K562 (cell line): ENCODE results near the gene PCK1. TPM values are rescaled to one million over a fixed set of nuclear protein-coding genes. Genes with fewer than 3 reads are reported as not detected.

ENCODE experiments used
- ATAC-seq: fragments of 200-7000 bp; cut with Tn5 transposase; 3 replicates; pipeline ENCODE4 v1.9.1; 2020; ENCODE audit warnings: moderate library complexity
- BruUV-seq: library from RNA; stranded (reverse); fragments of 400-500 nt; replicated peaks from 2 replicates; lab custom pipeline; 2021; lab: Mats Ljungman, UMichigan
- CTCF ChIA-PET: fragments of 300-600 bp; formaldehyde crosslinking; extraction: SDS; loops from one replicate; lab custom pipeline; 2021; ENCODE audit warnings: low intra/inter-chr PET ratio; lab: Yijun Ruan, JAX
- POLR2A ChIA-PET: fragments of 300-600, 350-650 bp; sonication (Branson Sonifier 250); formaldehyde crosslinking; extraction: SDS; loops from one replicate; lab custom pipeline; 2021; ENCODE audit warnings: antibody characterized with exemption, inconsistent platforms; lab: Yijun Ruan, JAX
- DNase-seq, 4 experiments: peaks; one replicate each; pipeline versions ENCODE4 v3.0.0 to v3.0.0-alpha.2; 2011 to 2018; ENCODE audit warnings: low spot score in 3 of 4, mixed read lengths in 3 of 4; ENCODE audit errors: extremely low read depth in 1 of 4
- FAIRE-seq: peaks from 2 replicates; lab custom pipeline; 2011; peaks lifted over from hg19 to GRCh38; lab: Jason Lieb, UNC
- H2AFZ ChIP-seq: 2 replicates; pipeline ENCODE4 v1.6.0; 2011; ENCODE audit warnings: low read depth, low read length, control low read depth, inconsistent platforms
- H3K27ac ChIP-seq: fragments of 200-600 bp; 3 replicates; pipeline ENCODE4 v1.8.0; 2011; ENCODE audit warnings: low read depth, mild to moderate bottlenecking, control low read depth, inconsistent platforms, low read length, moderate library complexity, mixed read lengths; ENCODE audit errors: extremely low read depth
- H3K27me3 ChIP-seq, 2 experiments: fragments of 300-600 bp in 1 of 2; 2 replicates in 1 of 2; 3 replicates in 1 of 2; pipeline versions ENCODE4 v1.6.0 to v1.8.0; 2011; ENCODE audit warnings: inconsistent platforms in 2 of 2, low read length in 2 of 2, mild to moderate bottlenecking in 1 of 2, mixed read lengths in 1 of 2, moderate library complexity in 1 of 2; ENCODE audit not compliant: control insufficient read depth in 2 of 2, insufficient read depth in 2 of 2
- H3K36me3 ChIP-seq: fragments of 300-600 bp; 3 replicates; pipeline ENCODE4 v1.8.0; 2011; ENCODE audit warnings: mild to moderate bottlenecking, low read length, inconsistent platforms; ENCODE audit not compliant: control insufficient read depth, insufficient read depth
- H3K4me1 ChIP-seq, 2 experiments: fragments of 200-600 bp in 1 of 2; replicated peaks in 1 of 2; 2 replicates in 1 of 2; 3 replicates in 1 of 2; pipeline versions ENCODE4 v1.5.1 to v1.8.0; 2011; ENCODE audit warnings: inconsistent platforms in 2 of 2, low read length in 2 of 2, mild to moderate bottlenecking in 1 of 2, mixed read lengths in 1 of 2, moderate library complexity in 1 of 2; ENCODE audit not compliant: control insufficient read depth in 2 of 2, insufficient read depth in 2 of 2
- H3K4me2 ChIP-seq: 2 replicates; pipeline ENCODE4 v1.6.1; 2011; ENCODE audit warnings: low read length, control low read depth, inconsistent platforms, mixed read lengths; ENCODE audit not compliant: insufficient read depth
- H3K4me3 ChIP-seq: fragments of 200-600 bp; sonication (generic), shearing (Covaris generic); 2 replicates; pipeline ENCODE4 v1.5.1; 2016; ENCODE audit warnings: control low read depth, inconsistent platforms
- H3K79me2 ChIP-seq: fragments of 200-600 bp; 3 replicates; pipeline ENCODE4 v1.8.0; 2011; ENCODE audit warnings: low read length, inconsistent platforms; ENCODE audit not compliant: control insufficient read depth, insufficient read depth
- H3K9ac ChIP-seq, 2 experiments: 2 replicates each; pipeline versions ENCODE4 v1.6.0 to v1.6.1; 2011; ENCODE audit warnings: low read depth in 2 of 2, low read length in 2 of 2, control low read depth in 1 of 2, inconsistent platforms in 1 of 2, mild to moderate bottlenecking in 1 of 2, mixed read lengths in 1 of 2; ENCODE audit not compliant: insufficient read depth in 1 of 2
- H3K9me1 ChIP-seq: one replicate; pipeline ENCODE4 v1.6.0; 2011; ENCODE audit warnings: inconsistent platforms, mild to moderate bottlenecking, low read length, moderate library complexity; ENCODE audit not compliant: control insufficient read depth, insufficient read depth
- H3K9me3 ChIP-seq: replicated peaks from 2 replicates; pipeline ENCODE4 v1.5.1; 2011; ENCODE audit warnings: low read depth, low read length, inconsistent platforms; ENCODE audit not compliant: control insufficient read depth, insufficient read depth
- H4K20me1 ChIP-seq: replicated peaks from 2 replicates; pipeline ENCODE4 v1.6.1; 2011; ENCODE audit warnings: low read length, inconsistent platforms, mixed read lengths; ENCODE audit not compliant: control insufficient read depth, insufficient read depth
- ARNT ChIP-seq, 2 experiments: fragments of 450-650 bp; IDR thresholded peaks; 2 replicates each; pipeline ENCODE4 v1.6.1; 2016; ENCODE audit warnings: mild to moderate bottlenecking in 1 of 2
- ATF1 ChIP-seq, 2 experiments: fragments of 450-650 bp in 1 of 2; IDR thresholded peaks; 2 replicates each; pipeline ENCODE4 v1.6.1; 2016; ENCODE audit warnings: missing compliant biosample characterization in 1 of 2, missing genetic modification characterization in 1 of 2
- ATF7 ChIP-seq: fragments of 450-650 bp; IDR thresholded peaks from 2 replicates; pipeline ENCODE4 v1.7.1; 2014; ENCODE audit warnings: mild to moderate bottlenecking, moderate library complexity
- CREM ChIP-seq: IDR thresholded peaks from 2 replicates; pipeline ENCODE4 v1.6.1; 2014; ENCODE audit warnings: antibody characterized with exemption, low read depth
- JUND ChIP-seq, 2 experiments: IDR thresholded peaks; 2 replicates in 1 of 2; 3 replicates in 1 of 2; pipeline ENCODE4 v1.6.1; 2011; ENCODE audit warnings: borderline replicate concordance in 2 of 2, low read depth in 2 of 2, low read length in 2 of 2, improper control_type of control experiment in 1 of 2, missing biosample characterization in 1 of 2, missing genetic modification characterization in 1 of 2, missing genetic modification reagents in 1 of 2
- MEF2D ChIP-seq: conservative IDR thresholded peaks from 2 replicates; pipeline ENCODE4 v1.6.1; 2016; ENCODE audit warnings: low read depth, missing genetic modification characterization, missing compliant biosample characterization
- RFX1 ChIP-seq: fragments of 450-650 bp; IDR thresholded peaks from 2 replicates; pipeline ENCODE4 v1.6.1; 2016; ENCODE audit warnings: mild to moderate bottlenecking, moderate library complexity
- WGBS: fragments of 100-300 bp; shearing (Covaris generic); methylation state at CpG from one replicate; pipeline ENCODE4 v1.1.6; 2016; ENCODE audit warnings: low coverage, mixed read lengths; ENCODE audit not compliant: insufficient coverage; ENCODE audit errors: missing lambda C conversion rate; 5-methylcytosine and 5-hydroxymethylcytosine counted together
- in situ Hi-C: fragments of 300-500 bp; cut with MboI; formaldehyde crosslinking; loops from 4 replicates; pipeline ENCODE4 v1.15.0; 2018; ENCODE audit warnings: inconsistent platforms, mixed read lengths
- intact Hi-C: fragments of 100-400 bp; cut with micrococcal nuclease; formaldehyde crosslinking; loops from 2 replicates; pipeline ENCODE4 v1.14.2; 2022
- polyA plus RNA-seq, 8 experiments: library from polyadenylated mRNA; depleted of rRNA in 4 of 8; stranded (reverse) in 5 of 8; unstranded in 3 of 8; fragments of >200 nt; fragmentation: Nextera tagmentation in 2 of 8; fragmentation: Illumina TruSeq in 1 of 8; extraction: Ambion mirVana in 2 of 8; extraction: Trizol in 1 of 8; gene quantifications; 2 replicates each; pipeline versions ENCODE4 v1.2.1 to v1.2.3, GENCODE V29; 2011 to 2014; ENCODE audit warnings: inconsistent platforms in 1 of 8, missing spikeins in 1 of 8
- total RNA-seq, 7 experiments: library from RNA; depleted of rRNA in 6 of 7; stranded (reverse); fragments of >200 nt in 6 of 7; fragmentation: Illumina TruSeq in 2 of 7; extraction: Trizol in 2 of 7; gene quantifications; 2 replicates each; pipeline versions ENCODE4 v1.2.1 to v1.2.3, GENCODE V29; 2011 to 2021; ENCODE audit warnings: low replicate concordance in 1 of 7
- TF ChIP-seq, protein P1 (sequence below): fragments of 450-650 bp; IDR thresholded peaks from 2 replicates; pipeline ENCODE4 v1.6.1; 2016
- TF ChIP-seq, protein P2 (sequence below), 2 experiments: fragments of 450-650 bp in 1 of 2; sonication (generic) in 1 of 2; formaldehyde crosslinking in 1 of 2; IDR thresholded peaks in 1 of 2; conservative IDR thresholded peaks in 1 of 2; 2 replicates each; pipeline versions ENCODE4 v1.6.1 to v1.8.1; 2016 to 2023; ENCODE audit warnings: mild to moderate bottlenecking in 2 of 2, moderate library complexity in 2 of 2, inconsistent platforms in 1 of 2, missing genetic modification reagents in 1 of 2
- TF ChIP-seq, protein P3 (sequence below): fragments of 450-650 bp; IDR thresholded peaks from 2 replicates; pipeline ENCODE4 v1.6.1; 2017; ENCODE audit warnings: antibody characterized with exemption
- TF ChIP-seq, protein P4 (sequence below): fragments of 250-450 bp; sonication (Bioruptor Pico); IDR thresholded peaks from 2 replicates; pipeline ENCODE4 v1.4.0; 2020
- TF ChIP-seq, protein P5 (sequence below): fragments of 450-650 bp; IDR thresholded peaks from 2 replicates; pipeline ENCODE4 v1.7.1; 2018; ENCODE audit warnings: mild to moderate bottlenecking, low read depth; ENCODE audit not compliant: partially characterized antibody

Gene PCK1
- total and polyA plus RNA-seq, 9 of the 15 experiments (the other 6 are each of a cell fraction or from before 2014, with no cell fraction given): 0.05 to 0.73 (median 0.15) TPM

DNA sequence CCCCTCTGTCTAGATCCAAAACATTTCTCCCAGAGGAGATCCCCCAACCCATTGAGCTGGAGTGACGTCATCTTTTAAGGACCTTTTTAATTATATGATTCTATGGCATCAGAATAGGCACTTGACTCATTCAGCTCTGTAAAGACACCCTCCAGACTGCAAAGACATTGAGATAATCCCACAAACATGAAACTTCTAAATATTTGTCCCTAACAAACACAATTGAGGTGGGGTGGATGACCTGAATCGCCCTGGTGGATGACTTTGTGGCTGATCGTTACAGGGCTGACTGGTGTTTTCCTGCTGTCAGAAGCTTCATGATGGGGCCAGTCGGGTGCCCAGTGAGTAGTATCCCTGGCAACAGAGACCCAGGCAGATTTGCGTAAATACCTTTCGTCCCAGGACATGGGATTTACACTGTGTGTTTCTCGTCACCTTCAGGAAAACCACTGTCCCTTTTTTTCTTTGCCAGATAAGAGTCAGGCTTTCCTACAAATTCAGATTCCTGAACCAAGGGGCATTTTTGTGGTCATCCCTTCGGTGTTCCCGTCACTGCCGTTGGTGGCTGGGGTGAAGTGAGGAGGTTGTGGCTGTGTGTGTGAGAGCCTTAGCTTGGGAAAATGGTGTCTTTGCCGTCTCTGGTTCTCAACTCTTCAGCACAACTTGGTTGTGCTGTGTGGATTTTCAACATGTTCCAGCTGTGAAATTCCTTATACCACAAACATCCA lies 5.3 kb upstream of the PCK1 start:
- FAIRE-seq: no peak
- POLR2A ChIA-PET: interaction anchor here (1.4 to 2.2 kb wide), 2 partner anchors 9 to 15 kb away, joined by 5 to 6 read pairs; no protein-coding TSS in a partner anchor
- CTCF ChIA-PET: interaction anchor here (0.6 kb wide), 1 partner anchor 223 kb away, joined by 3 read pairs; no protein-coding TSS in a partner anchor

More for the DNA sequence above, 5.3 kb upstream of the PCK1 start:
- peak overlapping the region; percentile 78 for H2AFZ ChIP-seq
- in situ Hi-C loops: no loop called here
- H3K36me3 ChIP-seq: no peaks in the 10 kb centered on the region
- no peak overlapping the region for H3K4me2 ChIP-seq
- ATAC-seq (no peak), DNase-seq (no peak)
- H3K27ac ChIP-seq: no peak overlapping the region
- no peaks in the 10 kb centered on the region for H3K9me3 ChIP-seq
- no peak overlapping the region for H3K9ac ChIP-seq
- H3K79me2 ChIP-seq: no peaks in the 10 kb centered on the region
- H3K27me3 ChIP-seq: 0 out of 5 replicates have a peak, but pooled peaks cover 0 to 2% of the 10 kb centered on the region in 2 experiments
- no peaks in the 10 kb centered on the region for H4K20me1 ChIP-seq
- intact Hi-C loops: no loop called here
- H3K4me1 ChIP-seq: peaks cover 17 to 26% of the 10 kb centered on the region in 2 experiments
- BruUV-seq: no TSS peak
- H3K4me3 ChIP-seq: no peak overlapping the region
- 47% methylated on average over 11 of the region's 11 CpGs for WGBS
- no peaks in the 10 kb centered on the region for H3K9me1 ChIP-seq
- TF ChIP-seq, protein P1, sequence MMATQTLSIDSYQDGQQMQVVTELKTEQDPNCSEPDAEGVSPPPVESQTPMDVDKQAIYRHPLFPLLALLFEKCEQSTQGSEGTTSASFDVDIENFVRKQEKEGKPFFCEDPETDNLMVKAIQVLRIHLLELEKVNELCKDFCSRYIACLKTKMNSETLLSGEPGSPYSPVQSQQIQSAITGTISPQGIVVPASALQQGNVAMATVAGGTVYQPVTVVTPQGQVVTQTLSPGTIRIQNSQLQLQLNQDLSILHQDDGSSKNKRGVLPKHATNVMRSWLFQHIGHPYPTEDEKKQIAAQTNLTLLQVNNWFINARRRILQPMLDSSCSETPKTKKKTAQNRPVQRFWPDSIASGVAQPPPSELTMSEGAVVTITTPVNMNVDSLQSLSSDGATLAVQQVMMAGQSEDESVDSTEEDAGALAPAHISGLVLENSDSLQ: no peak
- TF ChIP-seq ATF1 (CRISPR knock-in tag; IDR thresholded peaks at IDR 0.05) (no peak), ATF1 (tag; IDR thresholded peaks at IDR 0.05) (peak; percentile 70), CREM (peak; percentile 62), ARNT (IDR thresholded peaks at IDR 0.05) (no peak), RFX1 (0 out of 2 replicates have a peak, but pooled peaks have one; percentile 20), ATF7 (peak; percentile 89), MEF2D (tag) (no peak), JUND (IDR thresholded peaks at IDR 0.05; ENCODE audit: borderline replicate concordance, low read depth, low read length) (no peak), JUND (tag; IDR thresholded peaks at IDR 0.05; ENCODE audit: borderline replicate concordance, low read depth, low read length) (peak; percentile 64; the same call in 1 of the 3 replicates)
- TF ChIP-seq, protein P2, sequence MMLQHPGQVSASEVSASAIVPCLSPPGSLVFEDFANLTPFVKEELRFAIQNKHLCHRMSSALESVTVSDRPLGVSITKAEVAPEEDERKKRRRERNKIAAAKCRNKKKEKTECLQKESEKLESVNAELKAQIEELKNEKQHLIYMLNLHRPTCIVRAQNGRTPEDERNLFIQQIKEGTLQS (IDR thresholded peaks at IDR 0.05): peak; percentile 92
- TF ChIP-seq, protein P2 (CRISPR knock-in tag; conservative IDR thresholded peaks at IDR 0.05): no peak
- TF ChIP-seq, protein P3, sequence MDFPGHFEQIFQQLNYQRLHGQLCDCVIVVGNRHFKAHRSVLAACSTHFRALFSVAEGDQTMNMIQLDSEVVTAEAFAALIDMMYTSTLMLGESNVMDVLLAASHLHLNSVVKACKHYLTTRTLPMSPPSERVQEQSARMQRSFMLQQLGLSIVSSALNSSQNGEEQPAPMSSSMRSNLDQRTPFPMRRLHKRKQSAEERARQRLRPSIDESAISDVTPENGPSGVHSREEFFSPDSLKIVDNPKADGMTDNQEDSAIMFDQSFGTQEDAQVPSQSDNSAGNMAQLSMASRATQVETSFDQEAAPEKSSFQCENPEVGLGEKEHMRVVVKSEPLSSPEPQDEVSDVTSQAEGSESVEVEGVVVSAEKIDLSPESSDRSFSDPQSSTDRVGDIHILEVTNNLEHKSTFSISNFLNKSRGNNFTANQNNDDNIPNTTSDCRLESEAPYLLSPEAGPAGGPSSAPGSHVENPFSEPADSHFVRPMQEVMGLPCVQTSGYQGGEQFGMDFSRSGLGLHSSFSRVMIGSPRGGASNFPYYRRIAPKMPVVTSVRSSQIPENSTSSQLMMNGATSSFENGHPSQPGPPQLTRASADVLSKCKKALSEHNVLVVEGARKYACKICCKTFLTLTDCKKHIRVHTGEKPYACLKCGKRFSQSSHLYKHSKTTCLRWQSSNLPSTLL: no peak
- TF ChIP-seq, protein P4, sequence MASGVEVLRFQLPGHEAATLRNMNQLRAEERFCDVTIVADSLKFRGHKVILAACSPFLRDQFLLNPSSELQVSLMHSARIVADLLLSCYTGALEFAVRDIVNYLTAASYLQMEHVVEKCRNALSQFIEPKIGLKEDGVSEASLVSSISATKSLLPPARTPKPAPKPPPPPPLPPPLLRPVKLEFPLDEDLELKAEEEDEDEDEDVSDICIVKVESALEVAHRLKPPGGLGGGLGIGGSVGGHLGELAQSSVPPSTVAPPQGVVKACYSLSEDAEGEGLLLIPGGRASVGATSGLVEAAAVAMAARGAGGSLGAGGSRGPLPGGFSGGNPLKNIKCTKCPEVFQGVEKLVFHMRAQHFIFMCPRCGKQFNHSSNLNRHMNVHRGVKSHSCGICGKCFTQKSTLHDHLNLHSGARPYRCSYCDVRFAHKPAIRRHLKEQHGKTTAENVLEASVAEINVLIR (CRISPR knock-in tag): no peak
- TF ChIP-seq, protein P5, sequence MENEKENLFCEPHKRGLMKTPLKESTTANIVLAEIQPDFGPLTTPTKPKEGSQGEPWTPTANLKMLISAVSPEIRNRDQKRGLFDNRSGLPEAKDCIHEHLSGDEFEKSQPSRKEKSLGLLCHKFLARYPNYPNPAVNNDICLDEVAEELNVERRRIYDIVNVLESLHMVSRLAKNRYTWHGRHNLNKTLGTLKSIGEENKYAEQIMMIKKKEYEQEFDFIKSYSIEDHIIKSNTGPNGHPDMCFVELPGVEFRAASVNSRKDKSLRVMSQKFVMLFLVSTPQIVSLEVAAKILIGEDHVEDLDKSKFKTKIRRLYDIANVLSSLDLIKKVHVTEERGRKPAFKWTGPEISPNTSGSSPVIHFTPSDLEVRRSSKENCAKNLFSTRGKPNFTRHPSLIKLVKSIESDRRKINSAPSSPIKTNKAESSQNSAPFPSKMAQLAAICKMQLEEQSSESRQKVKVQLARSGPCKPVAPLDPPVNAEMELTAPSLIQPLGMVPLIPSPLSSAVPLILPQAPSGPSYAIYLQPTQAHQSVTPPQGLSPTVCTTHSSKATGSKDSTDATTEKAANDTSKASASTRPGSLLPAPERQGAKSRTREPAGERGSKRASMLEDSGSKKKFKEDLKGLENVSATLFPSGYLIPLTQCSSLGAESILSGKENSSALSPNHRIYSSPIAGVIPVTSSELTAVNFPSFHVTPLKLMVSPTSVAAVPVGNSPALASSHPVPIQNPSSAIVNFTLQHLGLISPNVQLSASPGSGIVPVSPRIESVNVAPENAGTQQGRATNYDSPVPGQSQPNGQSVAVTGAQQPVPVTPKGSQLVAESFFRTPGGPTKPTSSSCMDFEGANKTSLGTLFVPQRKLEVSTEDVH: no peak
